Body of pancreas (tissue), 4 donors: ENCODE measurements around the gene UFD1. TPM values are rescaled to one million over a fixed set of nuclear protein-coding genes. Genes with fewer than 3 reads are reported as not detected.

Experiments
- ATAC-seq: fragments of 150-250 bp; one replicate; pipeline ENCODE4 v1.9.1; 2016
- DNase-seq, 4 donors: peaks; one replicate each; pipeline ENCODE4 v3.0.0-alpha.2; 2019
- H3K27ac ChIP-seq, 4 donors: fragments of 200-600 bp; sonication (generic); 1 replicate in 3 of 4; 2 replicates in 1 of 4; pipeline versions ENCODE4 v1.5.1 to v1.6.1; 2016 to 2019; ENCODE audit warnings: mild to moderate bottlenecking in 1 of 4, mixed read lengths in 1 of 4, moderate library complexity in 1 of 4
- H3K27me3 ChIP-seq, 2 donors: fragments of 200-600 bp; sonication (generic); one replicate each; pipeline ENCODE4 v1.6.0; 2016; ENCODE audit warnings: mild to moderate bottlenecking in 1 of 2
- H3K36me3 ChIP-seq, 2 donors: fragments of 200-600 bp; sonication (generic); replicated peaks in 1 of 2; 2 replicates each; pipeline ENCODE4 v1.5.1; 2016; ENCODE audit warnings: low read depth in 2 of 2; ENCODE audit not compliant: insufficient read depth in 1 of 2
- H3K4me1 ChIP-seq: fragments of 200-600 bp; sonication (generic); one replicate; pipeline ENCODE4 v1.6.0; 2016
- H3K4me3 ChIP-seq, 2 donors: fragments of 200-600 bp; sonication (generic); 1 replicate in 1 of 2; 2 replicates in 1 of 2; pipeline ENCODE4 v1.5.1; 2016 to 2019
- H3K9me3 ChIP-seq, 3 donors: fragments of 200-600 bp; sonication (generic); 1 replicate in 2 of 3; 2 replicates in 1 of 3; pipeline ENCODE4 v1.5.1; 2016
- POLR2A ChIP-seq, 3 donors: fragments of 450-650 bp; IDR thresholded peaks; one replicate each; pipeline ENCODE4 v1.6.1; 2016; ENCODE audit warnings: antibody characterized with exemption in 3 of 3, mild to moderate bottlenecking in 2 of 3
- WGBS, 2 donors: methylation state at CpG; one replicate each; pipeline ENCODE4 v1.1.5; 2017; 5-methylcytosine and 5-hydroxymethylcytosine counted together
- intact Hi-C: fragments of 100-400 bp; cut with DNase I; formaldehyde crosslinking; loops from one replicate; pipeline ENCODE4 v1.15.1; 2023
- total RNA-seq, 2 donors: library from RNA; depleted of rRNA; stranded (reverse); fragments of >200 nt; gene quantifications; one replicate each; pipeline ENCODE4 v1.1.0, GENCODE V29; 2016
- TF ChIP-seq, protein P1 (sequence below), 7 experiments: fragments of 450-650 bp in 4 of 7; fragments of 200-600 bp in 3 of 7; sonication (generic) in 3 of 7; IDR thresholded peaks; one replicate each; pipeline ENCODE4 v1.5.1; 2016 to 2019; ENCODE audit warnings: antibody characterized with exemption in 7 of 7

Gene UFD1
- total RNA-seq, 2 donors from 2014 or later, result 13.2 to 27.2 TPM

DNA sequence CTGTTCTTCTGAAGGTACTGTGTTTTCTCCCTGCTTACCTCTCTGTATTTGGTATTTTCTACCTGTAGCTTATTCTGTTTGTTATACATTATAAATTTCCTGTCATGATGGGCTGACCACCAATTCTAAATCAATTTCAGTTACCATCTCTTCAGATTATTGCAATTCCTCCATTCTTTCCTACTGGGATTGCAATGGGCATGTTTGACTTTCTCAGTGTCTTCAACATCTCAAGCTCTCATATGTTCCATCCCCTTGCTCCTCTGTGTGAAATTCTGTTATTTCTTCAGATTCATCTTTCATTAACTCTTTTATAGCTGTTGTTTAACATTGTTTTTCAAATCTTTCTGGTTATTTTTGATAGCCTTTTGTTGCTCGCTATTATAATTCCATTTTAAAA lies 16.0 kb downstream of the UFD1 start:
- TF ChIP-seq POLR2A (IDR thresholded peaks at IDR 0.05), result no peak
- TF ChIP-seq, protein P1, sequence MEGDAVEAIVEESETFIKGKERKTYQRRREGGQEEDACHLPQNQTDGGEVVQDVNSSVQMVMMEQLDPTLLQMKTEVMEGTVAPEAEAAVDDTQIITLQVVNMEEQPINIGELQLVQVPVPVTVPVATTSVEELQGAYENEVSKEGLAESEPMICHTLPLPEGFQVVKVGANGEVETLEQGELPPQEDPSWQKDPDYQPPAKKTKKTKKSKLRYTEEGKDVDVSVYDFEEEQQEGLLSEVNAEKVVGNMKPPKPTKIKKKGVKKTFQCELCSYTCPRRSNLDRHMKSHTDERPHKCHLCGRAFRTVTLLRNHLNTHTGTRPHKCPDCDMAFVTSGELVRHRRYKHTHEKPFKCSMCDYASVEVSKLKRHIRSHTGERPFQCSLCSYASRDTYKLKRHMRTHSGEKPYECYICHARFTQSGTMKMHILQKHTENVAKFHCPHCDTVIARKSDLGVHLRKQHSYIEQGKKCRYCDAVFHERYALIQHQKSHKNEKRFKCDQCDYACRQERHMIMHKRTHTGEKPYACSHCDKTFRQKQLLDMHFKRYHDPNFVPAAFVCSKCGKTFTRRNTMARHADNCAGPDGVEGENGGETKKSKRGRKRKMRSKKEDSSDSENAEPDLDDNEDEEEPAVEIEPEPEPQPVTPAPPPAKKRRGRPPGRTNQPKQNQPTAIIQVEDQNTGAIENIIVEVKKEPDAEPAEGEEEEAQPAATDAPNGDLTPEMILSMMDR (IDR thresholded peaks at IDR 0.05), result no peak
- ATAC-seq (no peak), DNase-seq (no peak)
- no peaks in the 10 kb centered on the region for H3K9me3 ChIP-seq
- no peak overlapping the region for H3K4me3 ChIP-seq
- no peaks in the 10 kb centered on the region for H3K27me3 ChIP-seq
- intact Hi-C loops, result no loop called here
- no peak overlapping the region for H3K27ac ChIP-seq
- H3K4me1 ChIP-seq, result no peaks in the 10 kb centered on the region
- peaks cover 0 to 20% of the 10 kb centered on the region in 2 donors for H3K36me3 ChIP-seq
- WGBS, 2 donors, result 97 to 100% methylated on average over 1 of the region's 1 CpG

DNA sequence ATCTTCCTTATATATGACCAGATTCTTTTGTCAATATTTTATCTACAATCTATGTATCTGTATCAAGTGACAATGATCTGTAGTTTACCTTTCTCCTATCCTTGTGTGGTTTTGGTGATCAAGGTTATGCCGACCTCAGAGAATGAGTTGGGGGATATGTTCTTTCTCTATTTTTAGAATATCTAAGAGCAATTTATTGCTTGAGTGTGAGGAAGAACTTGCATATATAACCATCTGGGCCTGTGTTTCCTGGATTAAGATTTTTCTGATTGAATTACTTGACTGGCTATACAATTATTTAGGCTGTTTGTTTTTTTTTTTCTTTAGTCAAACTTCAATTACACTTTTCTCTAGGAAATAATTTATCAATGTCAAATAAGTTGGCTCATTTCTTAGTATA lies 17.5 kb downstream of the UFD1 start:
- Histone ChIP-seq H3K9me3 (no peaks in the 10 kb centered on the region), H3K27me3 (no peaks in the 10 kb centered on the region), H3K27ac (no peak overlapping the region), H3K36me3 (peaks cover 0 to 15% of the 10 kb centered on the region in 2 donors), H3K4me1 (no peaks in the 10 kb centered on the region), H3K4me3 (no peak overlapping the region)
- ATAC-seq, result no peak
- intact Hi-C loops, result no loop called here
- 86 to 96% methylated on average over 1 of the region's 1 CpG for WGBS, 2 donors
- TF ChIP-seq, protein P1 (IDR thresholded peaks at IDR 0.05), result no peak
- TF ChIP-seq POLR2A (IDR thresholded peaks at IDR 0.05), result no peak
- no peak for DNase-seq

DNA sequence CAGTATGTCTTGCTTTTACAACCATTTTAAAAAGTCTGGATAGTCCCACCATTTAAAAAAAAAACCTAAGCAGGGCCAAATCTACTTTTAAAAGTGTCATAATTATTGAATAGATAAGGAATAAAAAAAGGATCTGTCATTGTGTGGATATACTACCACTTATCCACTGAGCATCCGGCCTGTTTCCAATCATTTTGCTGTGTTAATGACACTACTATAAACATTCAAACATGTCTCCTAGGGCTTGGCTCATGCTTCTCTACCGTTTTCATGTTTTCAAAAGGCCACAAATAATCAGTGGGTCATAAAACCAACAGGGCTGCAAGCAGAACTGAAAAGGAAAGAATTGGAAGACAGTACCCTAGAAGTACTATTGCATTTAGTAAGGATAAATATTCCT lies 19.0 kb downstream of the UFD1 start:
- intact Hi-C loops, result no loop called here
- H3K27ac ChIP-seq, result no peak overlapping the region
- WGBS, 2 donors, result 77 to 82% methylated on average over 2 of the region's 2 CpGs
- H3K36me3 ChIP-seq, result peaks cover 0 to 21% of the 10 kb centered on the region in 2 donors
- H3K4me1 ChIP-seq, result no peaks in the 10 kb centered on the region
- H3K4me3 ChIP-seq, result no peak overlapping the region
- DNase-seq (no peak), ATAC-seq (no peak)
- H3K9me3 ChIP-seq, result no peaks in the 10 kb centered on the region
- no peaks in the 10 kb centered on the region for H3K27me3 ChIP-seq
- no peak for TF ChIP-seq POLR2A (IDR thresholded peaks at IDR 0.05)
- TF ChIP-seq, protein P1 (IDR thresholded peaks at IDR 0.05), result no peak

DNA sequence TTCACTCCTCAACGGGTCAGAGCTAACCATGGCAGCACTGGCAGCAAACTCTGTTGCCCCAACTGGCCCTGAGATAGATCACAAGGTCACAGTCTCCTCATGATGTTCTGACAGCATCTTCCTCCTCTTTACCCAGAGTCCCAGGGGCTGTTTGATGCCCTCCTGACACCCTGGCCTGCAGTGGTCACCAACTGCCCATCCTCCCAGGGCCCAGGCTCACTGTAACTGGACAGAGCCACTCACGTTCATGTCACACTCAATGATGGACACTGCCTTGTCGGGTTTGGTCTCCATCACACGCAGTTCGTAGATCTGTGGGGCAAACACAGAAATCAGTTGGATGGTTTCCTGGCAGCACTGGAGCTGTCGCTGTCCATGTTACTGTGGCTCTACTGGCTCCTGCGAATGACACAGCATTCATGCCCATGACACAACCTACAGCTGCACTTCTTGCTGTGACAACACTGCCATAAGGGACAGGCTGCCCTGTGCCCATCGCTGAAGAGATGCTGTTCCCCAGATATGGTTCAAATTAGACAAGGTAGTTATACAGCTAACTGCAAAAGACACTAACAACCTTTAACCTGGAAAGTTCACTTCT lies 21.1 kb downstream of the UFD1 start:
- Histone ChIP-seq H3K27me3 (no peaks in the 10 kb centered on the region), H3K4me1 (no peaks in the 10 kb centered on the region), H3K36me3 (peaks cover 0 to 28% of the 10 kb centered on the region in 2 donors), H3K9me3 (no peaks in the 10 kb centered on the region), H3K27ac (no peak overlapping the region), H3K4me3 (no peak overlapping the region)
- TF ChIP-seq, protein P1 (IDR thresholded peaks at IDR 0.05), result no peak
- TF ChIP-seq POLR2A (IDR thresholded peaks at IDR 0.05), result no peak
- 85 to 91% methylated on average over 8 of the region's 8 CpGs for WGBS, 2 donors
- ATAC-seq (no peak), DNase-seq (no peak)
- intact Hi-C loops, result no loop called here

DNA sequence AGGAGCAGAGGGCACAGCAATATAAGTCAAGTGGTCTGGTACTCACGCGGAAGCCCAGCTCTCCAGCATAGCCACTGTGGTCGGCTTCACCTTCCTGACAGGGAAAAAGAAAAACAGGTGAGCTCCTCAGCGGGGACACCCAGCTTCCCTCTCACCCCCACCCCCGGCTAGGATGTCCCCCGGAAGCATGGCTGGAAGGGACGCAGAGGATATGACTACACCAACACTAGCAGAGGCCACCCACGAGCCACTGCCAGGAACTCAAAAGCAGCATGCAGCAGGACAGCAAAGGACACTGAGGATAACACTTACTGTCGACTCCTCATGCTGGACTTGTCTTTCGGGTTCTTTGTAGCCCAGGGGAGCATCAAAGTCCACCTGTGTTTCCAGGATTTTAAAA lies 22.5 kb downstream of the UFD1 start:
- DNase-seq (no peak), ATAC-seq (no peak)
- no peak for TF ChIP-seq POLR2A (IDR thresholded peaks at IDR 0.05)
- TF ChIP-seq, protein P1 (IDR thresholded peaks at IDR 0.05), result no peak
- Histone ChIP-seq H3K27me3 (no peaks in the 10 kb centered on the region), H3K27ac (no peak overlapping the region), H3K4me3 (no peak overlapping the region), H3K36me3 (peaks cover 0 to 28% of the 10 kb centered on the region in 2 donors), H3K9me3 (no peaks in the 10 kb centered on the region), H3K4me1 (no peaks in the 10 kb centered on the region)
- 83 to 91% methylated on average over 10 of the region's 10 CpGs for WGBS, 2 donors
- intact Hi-C loops, result no loop called here
